T-helper 2 cell (primary cell): ENCODE results near the gene TPD52L2.
"Not testable (repeated sequence)": the region's sequence is repeated elsewhere in the genome, so short reads cannot be mapped to it uniquely, and the experiment has no call there.

ENCODE experiments used
- DNase-seq, 5 experiments: peaks; one replicate each; pipeline versions ENCODE4 v3.0.0 to v3.0.0-alpha.2; 2012 to 2022

The TPD52L2 gene

DNA sequence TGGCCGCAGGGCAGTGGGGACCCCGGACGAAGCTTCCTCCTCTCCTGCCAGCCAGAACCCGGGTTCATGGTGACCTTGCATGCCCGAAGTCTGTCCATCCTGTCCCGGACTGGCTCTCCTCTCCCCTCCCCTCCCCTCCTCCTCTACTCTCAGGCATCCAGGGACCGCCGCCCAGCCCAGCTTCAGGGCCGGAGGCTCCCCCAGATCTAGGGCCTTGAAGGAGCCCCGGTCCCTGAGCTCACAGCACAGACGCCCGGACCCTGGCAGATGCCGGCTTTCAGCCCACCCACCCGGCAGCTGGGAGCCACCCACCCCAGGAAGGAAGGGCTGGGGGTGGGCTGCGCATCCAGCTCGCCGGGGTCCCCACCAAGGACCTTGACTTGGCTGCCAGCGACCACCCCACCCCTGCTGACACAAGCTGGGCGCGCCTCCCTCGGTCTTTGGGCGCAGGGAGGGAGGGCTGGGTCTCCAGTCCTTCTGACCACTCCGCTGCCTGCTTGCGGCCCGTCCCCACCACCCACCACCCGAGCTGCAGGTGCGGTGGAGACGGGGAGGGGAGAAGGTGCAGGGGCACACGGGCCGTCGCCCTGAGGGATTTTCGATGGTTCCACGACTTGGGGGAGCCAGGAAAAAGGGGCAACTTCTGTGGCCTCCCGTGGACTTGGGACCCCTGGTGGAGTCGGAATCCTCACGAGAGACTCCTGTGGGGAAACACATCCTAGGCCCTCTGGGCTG is 9.5 kb upstream of the TPD52L2 start:
- no peak for DNase-seq

- DNase-seq = no peak
These were observed 9.0 kb upstream of the TPD52L2 start for GRCh38 chr20:63856098-63856511.

DNA sequence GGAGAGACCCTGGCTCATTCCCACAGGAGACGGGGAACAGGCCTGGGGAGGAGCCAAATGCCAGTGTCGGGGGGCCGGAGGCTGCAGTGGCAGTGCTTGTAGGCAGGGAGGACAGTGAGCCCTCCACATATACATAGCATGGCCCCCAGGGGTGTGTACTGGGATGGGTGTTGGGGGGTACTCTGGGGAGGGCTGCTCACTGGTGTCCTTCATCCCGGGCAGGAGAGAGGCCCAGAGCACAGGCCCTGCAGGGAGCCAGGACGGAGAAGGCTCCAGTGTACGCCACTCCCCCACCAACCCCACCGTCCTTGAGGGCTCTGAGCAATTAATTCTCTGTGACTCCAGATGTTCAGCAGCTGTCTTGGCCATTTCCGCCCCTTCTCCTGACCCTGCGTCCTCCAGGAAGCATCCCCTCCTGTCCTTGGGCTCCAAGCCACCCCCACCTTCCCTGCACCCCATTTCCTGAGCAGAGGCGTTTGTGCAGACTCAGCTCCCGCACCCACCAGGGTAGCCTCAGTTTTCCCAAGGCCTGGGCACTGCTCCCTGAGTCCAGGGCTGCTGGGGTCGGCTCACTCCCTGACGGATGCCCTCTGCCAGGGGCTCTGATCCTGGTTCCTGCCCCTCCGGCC is 7.2 kb upstream of the TPD52L2 start:
- no peak for DNase-seq

DNA sequence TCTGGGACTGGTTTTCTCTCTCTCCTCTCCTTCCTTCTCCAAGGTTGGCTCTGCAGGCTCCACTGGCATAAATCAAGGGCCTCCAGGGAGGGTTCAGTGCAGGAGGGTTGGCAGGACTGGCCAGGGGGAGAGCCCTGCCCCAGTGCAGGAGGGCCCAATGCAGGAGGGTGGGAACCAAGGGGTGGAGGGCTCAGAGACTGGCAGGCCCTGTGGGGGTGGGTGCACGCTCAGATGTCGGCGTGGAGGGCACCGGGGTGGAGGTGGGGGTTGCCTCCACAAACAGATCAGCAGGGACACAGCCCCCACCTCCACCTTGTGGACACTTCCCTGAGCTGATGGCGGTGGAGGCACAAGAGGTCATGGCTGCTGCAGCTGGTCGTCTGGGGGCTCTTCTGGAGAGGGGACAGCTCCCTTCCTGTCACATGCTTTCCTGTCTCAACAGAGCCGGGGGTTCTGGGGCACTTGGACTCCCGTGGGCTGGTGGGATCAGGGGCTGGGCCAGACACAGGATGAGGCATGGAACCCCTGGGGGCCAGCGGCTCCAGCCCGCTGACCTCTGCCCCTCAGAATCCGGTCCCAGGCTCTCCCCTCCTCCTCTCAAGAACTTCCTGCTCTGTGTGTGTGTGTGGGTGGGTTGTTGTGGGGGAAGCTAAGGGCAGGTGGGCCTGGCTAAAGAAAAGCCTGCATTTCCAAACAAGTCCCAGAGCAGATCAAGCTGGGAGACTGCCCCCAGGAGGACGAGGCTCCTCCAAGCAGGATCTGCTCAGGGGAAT is 6.5 kb upstream of the TPD52L2 start:
- no peak for DNase-seq

GRCh38 chr20:63859166-63859699 is 5.8 kb upstream of the TPD52L2 start:
- no peak for DNase-seq

DNA sequence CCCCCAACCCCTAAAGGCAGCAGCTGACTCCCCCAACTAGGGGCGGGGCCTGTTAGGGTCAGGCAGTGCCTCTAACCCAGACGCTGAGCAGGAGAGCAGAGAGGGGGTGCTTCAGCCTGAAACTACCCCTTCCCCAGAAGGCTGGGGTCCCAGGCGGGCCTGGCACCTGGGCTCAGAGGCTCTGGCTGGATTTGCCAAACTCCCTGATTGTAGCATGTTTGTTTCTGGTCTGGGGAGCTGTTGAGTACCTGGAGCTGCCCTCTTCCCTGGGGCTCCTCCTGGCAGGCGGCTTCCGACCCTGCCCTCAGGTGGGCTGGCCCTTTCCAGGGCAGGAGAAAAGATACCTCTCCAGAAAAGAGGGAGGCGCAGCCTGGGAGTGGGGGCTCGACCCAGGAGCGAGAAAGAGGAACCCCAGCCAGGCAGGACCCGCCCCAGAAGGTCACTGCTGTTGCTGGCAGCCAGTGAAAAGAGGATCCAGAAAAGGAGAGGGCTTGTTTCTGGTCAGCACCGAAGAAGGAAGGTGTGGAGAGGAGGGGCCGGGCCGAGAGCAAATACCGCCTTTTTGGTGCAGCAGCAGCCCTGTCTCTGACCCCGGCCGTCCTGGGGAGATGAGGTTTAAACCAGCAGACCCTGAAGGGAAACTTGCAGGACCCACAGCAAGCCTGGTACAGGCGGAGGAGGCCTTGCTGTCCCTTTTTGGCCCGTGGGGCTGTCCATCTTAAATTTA is 4.6 kb upstream of the TPD52L2 start:
- no peak for DNase-seq

DNA sequence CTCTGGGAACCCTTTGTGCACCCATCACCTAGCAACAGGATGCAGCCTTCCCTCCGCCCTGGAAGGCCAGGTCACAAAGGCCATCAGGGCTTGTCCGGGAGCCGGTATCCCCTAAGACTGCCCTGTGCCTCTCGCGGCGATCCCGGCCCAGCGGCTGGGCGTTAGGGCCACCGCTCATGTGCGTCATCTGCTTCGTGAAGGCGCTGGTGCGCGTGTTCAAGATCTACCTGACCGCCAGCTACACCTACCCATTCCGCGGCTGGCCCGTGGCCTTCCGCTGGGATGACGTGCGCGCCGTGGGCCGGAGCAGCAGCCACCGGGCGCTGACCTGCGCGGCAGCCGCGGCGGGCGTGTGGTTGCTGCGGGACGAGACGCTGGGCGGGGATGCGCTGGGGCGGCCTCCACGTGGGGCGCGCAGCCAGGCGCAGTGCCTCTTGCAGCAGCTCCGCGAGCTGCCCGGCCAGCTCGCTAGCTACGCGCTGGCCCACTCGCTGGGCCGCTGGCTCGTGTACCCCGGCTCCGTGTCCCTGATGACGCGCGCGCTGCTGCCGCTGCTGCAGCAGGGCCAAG is 3.6 kb upstream of the TPD52L2 start, which contains the start of gene ABHD16B:
TSS of gene ABHD16B (plus strand) at position 134 of the 570 bp plus-strand sequence. CDS start at position 177, 43 bp downstream.
- DNase-seq = no peak

GRCh38 chr20:63861981-63862901 is 2.8 kb upstream of the TPD52L2 start:
- no peak for DNase-seq

GRCh38 chr20:63863021-63863797 is 1.9 kb upstream of the TPD52L2 start:
- DNase-seq = no peak

DNA sequence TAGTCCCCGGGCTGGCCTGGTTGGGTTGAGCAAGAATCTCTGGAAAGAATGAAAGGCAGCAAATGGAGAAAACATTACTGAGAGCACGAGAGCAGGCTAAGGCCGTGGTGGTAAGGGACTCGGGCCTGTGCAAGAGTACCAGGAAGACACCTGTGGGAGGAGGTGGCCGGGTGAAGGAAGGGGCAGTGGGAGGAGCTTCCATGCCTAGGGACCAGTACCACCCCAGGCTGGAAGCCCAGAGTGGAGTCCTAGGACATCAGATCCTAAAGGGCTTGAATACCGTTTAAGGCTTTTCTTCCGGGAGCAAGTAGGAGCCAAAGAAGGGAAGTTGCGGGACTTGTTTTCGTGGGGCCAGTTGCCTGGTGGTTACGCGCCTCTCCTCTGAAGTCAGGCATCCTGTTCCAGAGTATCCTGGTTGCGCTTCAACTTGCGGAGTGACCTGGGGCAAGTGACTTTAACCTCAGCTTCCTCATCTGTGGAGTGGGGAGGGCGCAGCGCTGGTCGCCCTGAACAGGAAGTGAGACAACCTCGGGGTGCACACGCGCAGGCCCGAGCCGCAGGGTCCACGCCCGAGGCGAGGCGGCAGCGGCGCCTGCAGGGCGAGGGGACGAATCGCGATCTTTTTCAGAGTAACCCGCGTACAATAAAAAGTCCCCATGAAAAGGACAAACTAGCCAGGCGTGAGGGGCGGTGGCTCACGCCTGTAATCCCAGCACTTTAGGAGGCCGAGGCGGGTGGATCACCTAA is 1.1 kb upstream of the TPD52L2 start:
- peak; percentile 44 to 92 (median 67) for DNase-seq

DNA sequence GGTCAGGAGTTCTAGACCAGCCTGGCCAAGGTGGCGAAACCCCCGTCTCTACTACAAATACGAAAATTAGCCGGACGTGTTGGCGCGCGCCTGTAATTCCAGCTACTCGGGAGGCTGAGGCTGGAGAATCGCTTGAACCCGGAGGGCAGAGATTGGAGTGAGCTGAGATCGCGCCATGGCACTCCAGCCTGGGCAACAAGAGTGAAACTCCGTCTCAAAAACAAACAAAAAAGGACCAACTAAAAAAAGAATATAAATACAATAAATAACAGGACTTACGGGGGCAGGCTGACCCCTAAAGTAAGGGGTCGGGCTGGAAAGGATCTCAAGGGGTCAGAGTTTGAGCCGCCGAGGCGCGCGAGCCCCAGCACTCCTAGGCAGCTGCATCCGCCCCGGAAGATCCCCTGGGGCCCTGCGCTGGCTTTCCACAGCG is 509 bp upstream of the TPD52L2 start:
- DNase-seq = no peak

- DNase-seq = not testable (repeated sequence)
These were observed 2.0 kb downstream of the TPD52L2 start for GRCh38 chr20:63867042-63867441.

GRCh38 chr20:63868264-63868663 is 3.2 kb downstream of the TPD52L2 start:
- no peak for DNase-seq

DNA sequence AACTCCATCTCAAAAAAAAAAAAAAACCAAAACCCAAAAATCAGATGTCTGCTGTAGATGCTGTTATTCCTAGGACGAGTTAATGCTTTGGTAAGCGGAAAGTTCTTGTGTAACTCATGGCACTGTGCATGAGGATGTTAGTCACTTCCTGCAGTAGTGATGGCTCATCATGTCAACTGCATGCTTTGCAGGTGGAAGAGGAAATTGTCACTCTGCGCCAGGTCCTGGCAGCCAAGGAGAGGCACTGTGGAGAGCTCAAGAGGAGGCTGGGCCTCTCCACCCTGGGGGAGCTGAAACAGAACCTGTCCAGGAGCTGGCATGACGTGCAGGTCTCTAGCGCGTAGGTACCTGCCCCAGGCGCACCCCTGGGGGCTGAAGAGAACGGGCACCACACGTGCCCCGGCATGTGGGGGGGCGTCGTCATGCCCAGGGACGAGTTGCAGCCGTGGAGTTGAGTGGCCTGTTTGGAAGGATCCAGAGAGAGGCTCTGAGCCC is 8.5 kb downstream of the TPD52L2 start:
- peak in 1 of 5 experiments; percentile 76 for DNase-seq

DNA sequence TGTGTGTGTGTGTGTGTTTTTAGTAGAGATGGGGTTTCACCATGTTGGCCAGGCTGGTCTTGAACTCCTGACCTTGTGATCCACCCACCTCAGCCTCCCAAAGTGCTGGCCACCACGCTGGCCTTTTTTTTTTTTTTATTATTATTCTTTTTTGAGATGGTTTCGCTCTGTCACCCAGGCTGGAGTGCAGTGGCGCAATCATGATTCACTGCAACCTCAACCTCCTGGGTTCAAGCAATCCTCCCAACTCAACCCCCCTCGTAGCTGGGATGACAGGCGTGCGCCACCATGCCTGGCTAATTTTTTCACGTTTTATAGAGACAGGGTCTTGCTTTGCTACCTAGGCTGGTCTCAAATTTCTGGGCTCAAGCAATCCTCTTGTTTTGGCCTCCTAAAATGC is 9.2 kb downstream of the TPD52L2 start:
- not testable (repeated sequence) for DNase-seq

GRCh38 chr20:63876489-63877036 is 11.5 kb downstream of the TPD52L2 start:
- DNase-seq = no peak

DNA sequence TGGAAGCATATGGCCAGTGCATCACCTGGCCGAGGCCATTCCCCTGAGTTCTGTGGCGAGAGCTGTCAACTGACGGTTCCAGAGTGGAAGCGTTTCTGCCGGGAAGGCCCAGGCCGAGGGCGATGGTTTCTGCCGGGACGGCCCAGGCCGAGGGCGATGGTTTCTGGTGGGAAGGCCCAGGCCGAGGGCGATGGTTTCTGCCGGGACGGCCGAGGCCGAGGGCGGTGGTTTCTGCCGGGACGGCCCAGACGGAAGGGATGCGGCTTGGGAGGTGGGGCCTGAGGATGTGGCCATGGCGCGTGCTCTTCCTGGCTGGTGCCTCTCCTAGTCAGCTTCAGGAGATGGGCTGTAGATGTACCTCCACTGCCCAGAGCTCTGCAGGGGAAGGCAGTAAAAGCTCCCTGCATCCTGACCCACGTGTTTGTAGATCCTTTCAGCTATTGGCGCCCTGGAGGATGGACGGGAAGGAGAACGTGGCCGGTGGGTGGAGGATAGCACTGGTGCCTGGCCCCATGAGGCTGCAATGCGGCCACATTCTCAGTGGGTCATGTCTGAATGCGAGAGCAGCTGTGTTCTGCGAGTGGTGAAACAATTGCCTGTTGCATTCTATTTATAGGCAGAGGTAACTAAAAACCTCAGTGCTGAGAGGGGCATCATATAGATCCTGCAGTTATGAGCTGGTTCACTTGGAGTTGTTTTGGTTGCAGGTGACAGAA is 12.8 kb downstream of the TPD52L2 start:
- no peak for DNase-seq
